GM06990 (cell line): ENCODE data around the gene TTI1.

Experiments
- DNase-seq: peaks from one replicate; pipeline ENCODE4 v3.0.0-alpha.2; 2011; ENCODE audit not compliant: insufficient read length; ENCODE audit errors: extremely low read depth
- H3K27me3 ChIP-seq: replicated peaks from 2 replicates; pipeline ENCODE4 v1.6.0; 2011; ENCODE audit warnings: low read length; ENCODE audit not compliant: control insufficient read depth, insufficient read depth
- H3K36me3 ChIP-seq: 2 replicates; pipeline ENCODE4 v1.5.1; 2011; ENCODE audit warnings: low read length; ENCODE audit not compliant: control insufficient read depth, insufficient read depth
- H3K4me3 ChIP-seq: replicated peaks from 2 replicates; pipeline ENCODE4 v1.5.1; 2011; ENCODE audit warnings: low read depth, mild to moderate bottlenecking, control low read depth, low read length
- CTCF ChIP-seq: IDR thresholded peaks from 2 replicates; pipeline ENCODE4 v1.5.1; 2011; ENCODE audit warnings: low read length, control low read depth, mild to moderate bottlenecking, inconsistent platforms; ENCODE audit not compliant: insufficient read depth, poor library complexity, severe bottlenecking

TTI1 gene

GRCh38 chr20:37939701-37940560 is 93.3 kb downstream of the TTI1 start:
- H3K36me3 ChIP-seq = no peaks in the 10 kb centered on the region
- no peak overlapping the region for H3K4me3 ChIP-seq
- TF ChIP-seq CTCF = no peak
- no peaks in the 10 kb centered on the region for H3K27me3 ChIP-seq
- no peak for DNase-seq

GRCh38 chr20:37938954-37939353 is 94.3 kb downstream of the TTI1 start:
- no peak overlapping the region for H3K4me3 ChIP-seq
- no peaks in the 10 kb centered on the region for H3K36me3 ChIP-seq
- no peaks in the 10 kb centered on the region for H3K27me3 ChIP-seq
- no peak for DNase-seq
- TF ChIP-seq CTCF = no peak

- no peaks in the 10 kb centered on the region for H3K36me3 ChIP-seq
- TF ChIP-seq CTCF = no peak
- no peak for DNase-seq
Observed at GRCh38 chr20:37938181-37938750, 95.0 kb downstream of the TTI1 start.

GRCh38 chr20:37937686-37938085 is 95.6 kb downstream of the TTI1 start:
- Histone ChIP-seq H3K36me3 (no peaks in the 10 kb centered on the region), H3K4me3 (no peak overlapping the region), H3K27me3 (no peaks in the 10 kb centered on the region)
- DNase-seq = no peak
- no peak for TF ChIP-seq CTCF

More at GRCh38 chr20:37938181-37938750, 95.0 kb downstream of the TTI1 start:
- H3K4me3 ChIP-seq = no peak overlapping the region
- H3K27me3 ChIP-seq = no peaks in the 10 kb centered on the region

- H3K4me3 ChIP-seq = no peak overlapping the region
- no peak for DNase-seq
- no peaks in the 10 kb centered on the region for H3K36me3 ChIP-seq
- H3K27me3 ChIP-seq = no peaks in the 10 kb centered on the region; the same call in 1 of the 2 replicates
- no peak for TF ChIP-seq CTCF
Observed at GRCh38 chr20:37936451-37936850, 96.8 kb downstream of the TTI1 start.

GRCh38 chr20:37936041-37936440 is 97.2 kb downstream of the TTI1 start:
- H3K4me3 ChIP-seq = no peak overlapping the region
- TF ChIP-seq CTCF = no peak
- no peaks in the 10 kb centered on the region for H3K36me3 ChIP-seq
- no peak for DNase-seq
- H3K27me3 ChIP-seq = no peaks in the 10 kb centered on the region; the same call in 1 of the 2 replicates
